SU-DHL-6 (cell line): Measurements from ENCODE around the gene ADAMTS7.
"Not testable (repeated sequence)": the region's sequence is repeated elsewhere in the genome, so short reads cannot be mapped to it uniquely, and the experiment has no call there.

Experiments
- EZH2phosphoT487 ChIP-seq: fragments of 200-600 bp; sonication (generic), shearing (Covaris generic); conservative IDR thresholded peaks from 2 replicates; pipeline ENCODE4 v1.6.1; 2018; ENCODE audit warnings: mild to moderate bottlenecking, antibody characterized with exemption, low read length, moderate library complexity, mixed read lengths
- TF ChIP-seq, protein P1 (sequence below): fragments of 200-600 bp; sonication (generic); IDR thresholded peaks from one replicate; pipeline ENCODE4 v1.5.1; 2017; ENCODE audit warnings: antibody characterized with exemption, mild to moderate bottlenecking, low read length, moderate library complexity; ENCODE audit not compliant: insufficient read depth, poor library complexity, severe bottlenecking

- TF ChIP-seq, protein P1, sequence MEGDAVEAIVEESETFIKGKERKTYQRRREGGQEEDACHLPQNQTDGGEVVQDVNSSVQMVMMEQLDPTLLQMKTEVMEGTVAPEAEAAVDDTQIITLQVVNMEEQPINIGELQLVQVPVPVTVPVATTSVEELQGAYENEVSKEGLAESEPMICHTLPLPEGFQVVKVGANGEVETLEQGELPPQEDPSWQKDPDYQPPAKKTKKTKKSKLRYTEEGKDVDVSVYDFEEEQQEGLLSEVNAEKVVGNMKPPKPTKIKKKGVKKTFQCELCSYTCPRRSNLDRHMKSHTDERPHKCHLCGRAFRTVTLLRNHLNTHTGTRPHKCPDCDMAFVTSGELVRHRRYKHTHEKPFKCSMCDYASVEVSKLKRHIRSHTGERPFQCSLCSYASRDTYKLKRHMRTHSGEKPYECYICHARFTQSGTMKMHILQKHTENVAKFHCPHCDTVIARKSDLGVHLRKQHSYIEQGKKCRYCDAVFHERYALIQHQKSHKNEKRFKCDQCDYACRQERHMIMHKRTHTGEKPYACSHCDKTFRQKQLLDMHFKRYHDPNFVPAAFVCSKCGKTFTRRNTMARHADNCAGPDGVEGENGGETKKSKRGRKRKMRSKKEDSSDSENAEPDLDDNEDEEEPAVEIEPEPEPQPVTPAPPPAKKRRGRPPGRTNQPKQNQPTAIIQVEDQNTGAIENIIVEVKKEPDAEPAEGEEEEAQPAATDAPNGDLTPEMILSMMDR, result not testable (repeated sequence)
- not testable (repeated sequence) for TF ChIP-seq EZH2phosphoT487
Observed at GRCh38 chr15:78758084-78758483, 53.2 kb downstream of the ADAMTS7 start.
